ENCODE data around the gene GALR2. TPM values are rescaled to one million over a fixed set of nuclear protein-coding genes. Genes with fewer than 3 reads are reported as not detected.

Gene GALR2
- total RNA-seq, 1 donor from 2014 or later = not detected

- DNase-seq (ENCODE audit: low spot score) = no peak
Observed at GRCh38 chr17:76124582-76125390, 50.2 kb downstream of the GALR2 start.

DNA sequence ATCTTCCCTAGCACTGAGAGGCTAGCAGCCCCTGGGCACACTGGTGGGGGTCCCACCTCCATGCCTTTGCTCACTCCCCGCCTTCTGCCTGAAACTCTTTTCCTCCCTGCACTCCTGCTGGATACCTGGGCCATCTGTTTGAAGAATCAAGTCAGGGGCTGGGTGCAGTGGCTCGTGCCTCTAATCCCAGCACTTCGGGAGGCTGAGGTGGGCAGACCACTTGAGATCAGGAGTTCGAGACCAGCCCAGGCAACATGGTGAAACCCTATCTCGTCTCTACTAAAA lies 50.8 kb downstream of the GALR2 start:
- no peak for DNase-seq (ENCODE audit: low spot score)

- DNase-seq (ENCODE audit: low spot score) = no peak
Observed at GRCh38 chr17:76125922-76126321, 51.3 kb downstream of the GALR2 start.

Small RNA genes lying within 50 kb of the gene (microRNA-seq; reads per million reads assigned to microRNA genes)
- 2.2 reads per million for gene MIR6868 (ENCODE audit: borderline number of aligned reads)

Other genes starting within 250 kb of the GALR2 start
- 12.8 TPM for gene UNC13D, start 230.4 kb upstream of the GALR2 start, total RNA-seq
- gene WBP2, start 219.4 kb upstream of the GALR2 start, total RNA-seq = 125 TPM
- gene TRIM47, start 196.2 kb upstream of the GALR2 start, total RNA-seq = 35.7 TPM
- gene TRIM65, start 177.8 kb upstream of the GALR2 start, total RNA-seq = 20.9 TPM
- gene MRPL38, start 169.9 kb upstream of the GALR2 start, total RNA-seq = 70.8 TPM
- 5.5 TPM for gene FBF1, start 133.7 kb upstream of the GALR2 start, total RNA-seq
- gene ACOX1, start 95.6 kb upstream of the GALR2 start, total RNA-seq = 148 TPM
- 17.7 TPM for gene TEN1, start 95.5 kb upstream of the GALR2 start, total RNA-seq
- 4.3 TPM for gene CDK3, start 73.9 kb upstream of the GALR2 start, total RNA-seq
- 0.16 TPM for gene EVPL, start 47.5 kb upstream of the GALR2 start, total RNA-seq
- gene SRP68, start 2.3 kb upstream of the GALR2 start, total RNA-seq = 69.1 TPM
- not detected for gene ZACN, start 4.4 kb downstream of the GALR2 start, total RNA-seq
- 117 TPM for gene EXOC7, start 29.0 kb downstream of the GALR2 start, total RNA-seq
- 0.16 TPM for gene FOXJ1, start 66.5 kb downstream of the GALR2 start, total RNA-seq
- gene RNF157, start 165.7 kb downstream of the GALR2 start, total RNA-seq = 28.0 TPM
- gene UBALD2, start 190.6 kb downstream of the GALR2 start, total RNA-seq = 59.2 TPM
- 1.3 TPM for gene QRICH2, start 233.5 kb downstream of the GALR2 start, total RNA-seq

Data from mesenteric fat pad (tissue), 1 donor.